Activated naive CD4-positive, alpha-beta T cell treated with anti-CD3 and anti-CD28 coated beads, Interleukin-2, amount 50 U/mL, for 16 hours (primary cell): ENCODE data around the gene RGS16.

Experiments
- DNase-seq: peaks from one replicate; pipeline ENCODE4 v3.0.0-alpha.2; 2020

The RGS16 gene

GRCh38 chr1:182574156-182574555 lies 30.0 kb downstream of the RGS16 start:
- DNase-seq = no peak

GRCh38 chr1:182570611-182570970 lies 33.6 kb downstream of the RGS16 start:
- DNase-seq = no peak

GRCh38 chr1:182569939-182570610 lies 34.1 kb downstream of the RGS16 start:
- no peak for DNase-seq

- no peak for DNase-seq
Observed at GRCh38 chr1:182568647-182569284, 35.4 kb downstream of the RGS16 start.

GRCh38 chr1:182567629-182568028 lies 36.6 kb downstream of the RGS16 start:
- no peak for DNase-seq

- DNase-seq = no peak
Observed at GRCh38 chr1:182565537-182565936, 38.7 kb downstream of the RGS16 start.

- DNase-seq = no peak
Observed at GRCh38 chr1:182564406-182565004, 39.7 kb downstream of the RGS16 start.

GRCh38 chr1:182563095-182563494 lies 41.1 kb downstream of the RGS16 start:
- DNase-seq = no peak

GRCh38 chr1:182561456-182561855 lies 42.7 kb downstream of the RGS16 start:
- DNase-seq = no peak

- DNase-seq = no peak
Observed at GRCh38 chr1:182560392-182560984, 43.7 kb downstream of the RGS16 start.

GRCh38 chr1:182556279-182556678 lies 47.9 kb downstream of the RGS16 start:
- no peak for DNase-seq

- DNase-seq = no peak
Observed at GRCh38 chr1:182555493-182555892, 48.7 kb downstream of the RGS16 start.

GRCh38 chr1:182552527-182552926 lies 51.7 kb downstream of the RGS16 start:
- DNase-seq = no peak

- no peak for DNase-seq
Observed at GRCh38 chr1:182549811-182550210, 54.4 kb downstream of the RGS16 start.

GRCh38 chr1:182549346-182549745 lies 54.8 kb downstream of the RGS16 start:
- no peak for DNase-seq
